DOHH2 (cell line): ENCODE measurements around the gene MYZAP.

Experiments
- CTCF ChIP-seq: fragments of 200-600 bp; sonication (generic); IDR thresholded peaks from one replicate; pipeline ENCODE4 v1.5.1; 2014; ENCODE audit warnings: antibody characterized with exemption, mild to moderate bottlenecking, low read depth, low read length; ENCODE audit not compliant: poor library complexity, severe bottlenecking
- EZH2phosphoT487 ChIP-seq: fragments of 200-600 bp; sonication (generic); IDR thresholded peaks from 2 replicates; pipeline ENCODE4 v1.6.1; 2017; ENCODE audit warnings: borderline replicate concordance, mild to moderate bottlenecking, antibody characterized with exemption, low read length, moderate library complexity, mixed read lengths

DNA sequence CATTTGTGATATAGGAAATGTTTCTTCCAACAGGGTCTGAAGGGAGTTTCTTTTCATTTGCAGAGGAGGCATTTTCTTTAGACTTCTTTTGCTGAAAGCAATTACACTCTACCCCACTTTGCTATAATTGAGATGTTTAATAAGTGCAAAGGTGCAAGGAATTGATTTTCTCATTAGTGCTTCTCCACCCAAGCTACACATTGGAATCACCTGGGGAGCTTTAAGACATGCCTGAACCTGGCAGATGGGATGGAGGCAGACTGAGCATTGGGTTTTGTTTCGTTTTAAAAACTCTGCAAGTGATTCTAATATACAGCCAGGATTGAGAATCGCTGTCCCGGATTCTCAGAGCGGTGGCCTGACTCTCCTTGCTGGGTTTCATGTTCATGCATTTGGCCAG, 52.1 kb downstream of the MYZAP start:
- no peak for TF ChIP-seq CTCF
- TF ChIP-seq EZH2phosphoT487: no peak
